NCI-H460 (cell line): ENCODE measurements around the gene FAF1. TPM values are rescaled to one million over a fixed set of nuclear protein-coding genes. Genes with fewer than 3 reads are reported as not detected.

ENCODE experiments used
- DNase-seq: peaks from one replicate; pipeline ENCODE4 v3.0.0-alpha.2; 2016; ENCODE audit warnings: low read depth; ENCODE audit errors: extremely low read depth
- total RNA-seq: library from RNA; depleted of rRNA; stranded (reverse); fragments of >200 nt; shearing (Covaris generic); gene quantifications from 2 replicates; pipeline ENCODE4 v1.2.3, GENCODE V29; 2014

The FAF1 gene
- total RNA-seq, 1 experiment from 2014 or later = 65.7 TPM

DNA sequence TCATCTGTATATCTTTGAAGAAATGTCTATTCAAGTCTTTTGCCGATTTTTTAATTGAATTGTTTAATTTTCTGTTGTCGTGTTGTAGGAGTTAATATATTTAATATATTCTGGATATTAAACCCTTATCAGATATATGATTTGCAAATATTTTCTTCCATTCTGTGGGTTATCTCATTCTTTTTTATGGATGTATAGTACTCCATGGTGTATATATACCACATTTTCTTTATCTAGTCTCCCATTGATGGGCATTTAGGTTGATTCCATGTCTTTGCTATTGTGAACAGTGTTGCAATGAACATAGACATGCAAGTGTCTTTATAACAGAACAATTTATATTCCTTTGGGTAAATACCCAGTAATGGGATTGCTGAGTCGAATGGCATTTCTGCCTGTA lies 436.5 kb downstream of the FAF1 start:
- DNase-seq = no peak

DNA sequence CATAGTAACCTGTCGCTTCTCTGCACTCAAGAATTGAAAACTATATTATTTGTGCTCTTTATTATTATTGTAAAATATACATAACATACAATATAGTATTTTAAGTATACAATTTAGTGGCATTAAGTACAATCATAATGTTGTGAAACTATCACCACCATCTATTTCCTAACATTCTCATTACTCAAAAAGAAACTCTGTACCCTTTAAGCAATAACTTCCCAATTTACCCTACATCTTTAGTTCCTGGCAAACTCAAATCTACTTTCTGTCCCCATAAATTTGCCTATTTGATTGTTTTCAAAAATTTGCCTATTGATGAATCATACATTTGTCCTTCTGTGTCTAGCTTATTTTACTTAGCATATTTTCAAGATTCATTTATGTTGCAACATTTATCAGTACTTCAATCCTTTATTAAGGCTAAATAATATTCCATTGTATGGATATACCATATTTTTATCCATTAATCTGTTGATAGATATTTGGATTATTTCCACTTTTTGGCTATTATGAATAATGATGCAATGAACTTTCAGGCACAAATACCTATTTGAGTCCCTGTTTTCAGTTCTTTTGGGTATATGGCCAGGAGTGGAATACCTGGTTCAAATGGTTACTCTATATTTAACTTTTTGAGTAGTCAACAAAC lies 437.2 kb downstream of the FAF1 start:
- DNase-seq = no peak

- no peak for DNase-seq
Measured at GRCh38 chr1:50521703-50522102, 438.4 kb downstream of the FAF1 start.

- no peak for DNase-seq
Measured at GRCh38 chr1:50517488-50517887, 442.6 kb downstream of the FAF1 start.

- no peak for DNase-seq
Measured at GRCh38 chr1:50516056-50516455, 444.0 kb downstream of the FAF1 start.

- no peak for DNase-seq
Measured at GRCh38 chr1:50508040-50508586, 452.0 kb downstream of the FAF1 start.

GRCh38 chr1:50505427-50505826 lies 454.6 kb downstream of the FAF1 start:
- DNase-seq = no peak

- DNase-seq = no peak
Measured at GRCh38 chr1:50503515-50503914, 456.6 kb downstream of the FAF1 start.

GRCh38 chr1:50502147-50502546 lies 457.9 kb downstream of the FAF1 start:
- DNase-seq = no peak

DNA sequence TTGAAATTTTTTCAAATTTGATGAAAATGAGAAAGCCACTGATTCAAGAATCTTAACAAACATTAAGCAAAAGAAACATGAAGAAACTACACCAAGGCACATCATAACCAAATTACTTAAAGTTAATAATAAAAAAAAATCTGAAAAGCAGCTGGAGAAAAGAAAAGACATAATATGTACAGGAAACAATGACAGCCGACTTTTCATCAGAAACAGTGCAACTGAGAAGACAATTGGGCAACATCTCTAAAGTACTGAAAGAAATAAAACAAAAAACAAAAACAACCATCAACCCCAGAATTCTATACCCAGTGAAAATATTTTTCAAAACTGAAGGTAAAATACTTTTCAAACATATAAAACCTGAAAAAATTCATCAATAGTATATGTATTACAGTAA lies 463.1 kb downstream of the FAF1 start:
- DNase-seq = no peak

DNA sequence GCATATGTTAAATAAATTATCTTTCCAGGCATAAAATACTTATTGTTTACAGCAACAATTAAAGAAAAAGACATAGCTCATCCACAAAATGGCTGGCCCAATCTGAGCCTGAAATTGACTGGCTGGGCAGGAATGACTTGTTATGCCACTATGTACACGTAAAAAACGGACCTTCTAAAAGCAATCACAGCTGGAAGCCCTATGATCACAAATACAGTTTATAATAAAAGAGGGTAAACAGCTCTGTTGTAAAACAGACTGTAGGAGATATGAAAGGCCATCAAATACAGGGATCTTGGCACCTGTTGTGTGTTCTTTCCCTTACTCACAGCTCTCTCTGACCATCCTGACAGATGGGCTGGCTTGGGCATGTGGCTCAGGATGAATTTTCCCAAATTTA lies 466.4 kb downstream of the FAF1 start:
- no peak for DNase-seq

DNA sequence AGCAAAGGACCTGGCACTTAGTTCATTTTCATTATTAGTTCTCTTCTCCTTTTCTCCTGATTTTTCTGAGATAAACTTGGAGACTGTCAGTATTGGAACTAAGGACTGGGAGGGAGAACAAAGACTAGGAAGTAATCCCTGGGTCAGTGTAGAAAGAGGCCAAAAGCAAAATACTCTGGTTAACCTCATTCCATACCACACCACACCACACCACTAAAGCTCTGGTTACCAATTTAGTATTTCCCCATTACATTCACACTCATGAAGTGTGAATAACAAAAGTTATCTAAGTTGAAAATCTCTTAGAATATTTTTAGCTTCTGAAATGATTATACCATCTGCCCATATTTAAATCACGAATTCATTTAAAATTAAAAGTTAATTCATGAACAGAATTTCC lies 467.9 kb downstream of the FAF1 start:
- DNase-seq = no peak

GRCh38 chr1:50491142-50491541 lies 468.9 kb downstream of the FAF1 start:
- DNase-seq = no peak

DNA sequence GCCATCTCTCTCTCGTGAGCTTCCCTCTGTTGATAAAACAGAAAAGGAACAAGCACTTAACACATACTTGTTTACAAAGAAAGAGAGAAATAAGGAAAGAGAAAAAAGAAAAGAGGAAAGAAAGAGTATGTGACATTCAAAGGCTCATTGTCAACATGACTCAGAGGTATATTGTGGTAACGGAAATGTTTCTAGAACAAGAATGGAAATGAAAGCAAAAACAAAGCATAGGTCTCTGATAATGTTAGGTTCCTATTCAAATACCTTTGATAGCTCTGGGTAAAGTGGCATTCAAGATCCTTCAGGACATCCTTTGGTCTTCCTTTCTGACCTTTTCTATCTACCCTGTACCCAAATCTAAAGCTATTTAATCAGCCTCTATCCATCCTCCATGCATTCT lies 469.4 kb downstream of the FAF1 start:
- no peak for DNase-seq

- DNase-seq = no peak
Measured at GRCh38 chr1:50488876-50489275, 471.2 kb downstream of the FAF1 start.

GRCh38 chr1:50488356-50488755 lies 471.7 kb downstream of the FAF1 start:
- DNase-seq = no peak

DNA sequence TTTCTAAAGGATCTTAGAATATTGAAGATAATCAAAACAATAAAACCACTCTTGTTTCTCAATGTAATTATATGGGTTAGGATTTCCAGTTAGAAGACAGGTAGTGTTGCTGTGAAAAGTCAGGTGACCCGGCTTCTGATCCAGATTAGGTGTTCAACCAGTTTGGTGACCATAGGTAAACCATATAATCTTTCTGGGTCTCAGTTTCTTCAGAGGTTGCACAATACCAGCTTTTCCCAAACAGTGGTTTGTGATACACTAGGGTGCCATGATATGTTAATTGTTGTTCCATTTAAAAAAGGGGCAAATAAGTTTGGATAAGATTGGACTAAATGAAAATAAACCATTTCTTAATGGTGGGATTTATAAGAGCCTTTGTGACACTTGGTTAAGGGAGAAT lies 472.3 kb downstream of the FAF1 start:
- no peak for DNase-seq

- DNase-seq = no peak
Measured at GRCh38 chr1:50481142-50481736, 478.8 kb downstream of the FAF1 start.

- no peak for DNase-seq
Measured at GRCh38 chr1:50476800-50477199, 483.3 kb downstream of the FAF1 start.

DNA sequence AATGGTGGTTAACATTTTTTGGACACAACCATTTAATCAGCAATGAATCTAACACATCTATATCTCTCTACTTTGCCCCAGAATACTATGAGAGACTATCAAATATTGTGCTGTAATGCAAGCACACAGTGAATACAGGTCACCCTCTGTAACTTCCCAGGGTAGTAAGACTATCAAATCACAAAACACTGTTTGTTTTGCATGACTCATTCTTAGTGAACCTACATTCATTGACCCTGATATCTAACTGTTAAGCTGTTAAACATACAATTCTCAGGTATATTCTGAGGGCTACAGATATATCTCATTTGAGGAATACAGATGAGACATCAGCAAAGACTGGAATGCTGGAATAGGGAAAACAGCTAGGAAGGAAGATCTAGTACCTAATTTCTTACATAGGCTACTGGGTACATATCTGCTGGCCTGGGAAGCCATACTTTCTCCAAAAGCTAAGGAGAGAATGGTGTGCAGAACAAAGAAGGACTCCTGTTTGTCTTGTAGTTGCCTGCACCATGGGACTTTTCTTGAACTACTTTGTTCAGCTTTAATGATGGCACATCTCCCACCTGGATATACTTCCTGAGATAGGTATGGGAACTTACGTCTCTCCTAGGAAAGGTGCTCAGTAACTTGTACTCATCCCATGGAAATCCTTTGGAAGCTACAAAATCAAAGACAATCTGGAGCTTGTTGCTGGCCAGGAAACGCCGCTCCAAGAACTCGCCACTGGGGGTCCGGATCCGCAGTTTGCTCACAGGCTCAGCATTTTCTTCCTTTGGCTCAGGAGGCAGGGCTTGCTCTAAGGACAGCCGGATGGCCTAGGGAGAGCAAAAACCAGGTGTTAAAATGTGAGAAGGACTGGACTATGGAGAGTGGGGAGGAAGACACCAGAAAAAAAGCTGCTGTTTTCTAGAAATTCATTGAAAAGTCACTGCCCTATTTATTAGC lies 484.9 kb downstream of the FAF1 start:
- peak; percentile 7 for DNase-seq

DNA sequence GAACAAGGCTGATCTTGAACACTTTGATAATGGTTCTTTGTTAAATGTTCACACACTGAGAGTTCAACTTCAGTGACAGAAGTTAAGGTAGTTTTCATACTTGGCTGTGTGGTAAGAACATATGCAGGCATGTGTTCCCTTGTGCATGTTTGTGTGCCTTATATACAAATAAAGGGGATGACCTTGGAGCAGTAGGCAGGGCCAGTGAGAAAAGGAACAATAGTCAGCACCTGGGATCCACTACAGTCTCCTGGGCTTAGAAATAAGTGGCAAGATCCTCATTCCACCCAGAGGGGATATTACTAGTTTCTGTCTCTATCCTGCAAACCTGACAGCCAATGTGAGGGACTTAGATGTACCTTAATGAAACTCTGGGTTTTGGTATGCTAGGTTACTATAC lies 486.6 kb downstream of the FAF1 start:
- DNase-seq = no peak
